ENCODE data around the gene TUBGCP2.
A peak's percentile ranks its signal among the peaks of the same experiment; 100 is the strongest.

Gene TUBGCP2

DNA sequence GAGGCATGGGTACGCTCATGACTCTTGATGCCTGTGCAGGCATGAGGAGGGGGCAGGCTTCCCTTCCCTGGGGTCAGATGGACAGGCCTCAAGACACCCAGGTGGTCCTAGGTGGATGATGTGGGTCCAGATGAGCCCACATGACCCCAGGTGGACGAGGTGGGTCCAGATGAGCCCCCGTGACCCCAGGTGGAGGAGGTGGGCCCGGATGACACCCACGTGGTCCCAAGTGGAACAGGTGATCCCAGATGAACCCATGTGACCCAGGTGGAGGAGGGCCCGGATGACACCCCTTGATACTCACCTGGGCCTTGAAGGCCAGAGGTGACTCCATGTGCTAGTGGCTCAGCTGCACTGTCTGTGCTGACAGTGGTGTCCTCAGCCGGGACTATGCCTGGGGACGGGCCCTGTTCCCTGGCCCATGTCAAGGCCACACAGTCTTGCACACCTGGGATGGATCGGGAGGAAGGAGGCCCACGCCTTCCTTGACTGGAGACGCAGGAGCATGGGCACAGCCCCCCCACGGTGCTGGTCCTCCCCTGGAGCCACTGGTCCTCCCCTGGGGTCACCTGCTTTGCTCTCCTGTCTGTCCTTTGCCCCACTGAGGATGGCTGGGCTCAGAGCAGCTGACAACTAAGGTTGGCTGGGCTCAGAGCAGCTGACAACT is 41.7 kb upstream of the TUBGCP2 start:
- Mint-ChIP-seq H3K4me1 (ENCODE audit: low read depth) (peaks cover 6% of the 10 kb centered on the region), H3K27ac (no peak overlapping the region), H3K4me3 (no peak overlapping the region), H3K27me3 (peaks cover 33% of the 10 kb centered on the region), H3K36me3 (ENCODE audit: low read depth) (peaks cover 16% of the 10 kb centered on the region), H3K9me3 (no peaks in the 10 kb centered on the region)
- intact Hi-C loops (cut with micrococcal nuclease) = no loop called here

DNA sequence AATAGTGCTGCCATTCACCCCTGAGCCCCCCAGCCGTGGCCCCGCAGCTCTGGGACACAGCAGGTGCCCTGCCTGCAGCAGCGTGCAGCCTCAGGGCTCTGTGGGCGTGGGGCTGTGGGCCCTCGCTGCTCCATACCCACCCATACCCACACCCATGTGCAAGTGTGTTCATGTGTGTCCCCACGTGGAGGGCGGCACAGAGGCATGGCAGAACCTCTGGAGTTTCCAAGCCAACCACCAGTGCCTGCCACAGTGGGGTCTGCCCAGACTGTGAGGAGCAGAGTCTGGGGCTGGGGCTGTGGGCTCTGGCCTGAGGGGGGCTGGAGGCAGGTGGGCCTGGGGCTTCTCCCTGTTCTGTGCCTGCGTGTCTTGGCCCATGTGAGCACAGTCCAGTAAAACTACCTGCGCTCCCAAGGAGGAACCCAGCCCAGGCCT is 40.9 kb upstream of the TUBGCP2 start:
- intact Hi-C loops (cut with micrococcal nuclease) = no loop called here
- Mint-ChIP-seq H3K9me3 (no peaks in the 10 kb centered on the region), H3K27me3 (peaks cover 41% of the 10 kb centered on the region), H3K27ac (no peak overlapping the region), H3K4me3 (no peak overlapping the region), H3K4me1 (ENCODE audit: low read depth) (peaks cover 6% of the 10 kb centered on the region), H3K36me3 (ENCODE audit: low read depth) (peaks cover 8% of the 10 kb centered on the region)

DNA sequence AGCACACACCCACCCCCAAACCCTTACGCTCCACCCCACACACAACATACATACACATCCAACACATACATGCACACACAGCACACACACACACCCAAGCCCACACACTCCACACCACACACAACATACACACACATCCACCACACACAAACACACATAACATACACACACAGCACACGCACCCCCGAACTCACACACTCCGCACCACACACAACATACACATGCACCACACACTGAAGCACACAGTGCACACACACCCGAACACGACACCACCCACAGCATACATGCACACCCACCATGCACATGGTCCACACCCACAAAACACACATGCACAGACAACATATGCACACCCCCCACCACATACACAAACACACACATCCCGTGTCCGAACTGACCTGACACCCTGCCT is 40.5 kb upstream of the TUBGCP2 start:
- peaks cover 4% of the 10 kb centered on the region for H3K36me3 Mint-ChIP-seq (ENCODE audit: low read depth)
- no peak overlapping the region for H3K27ac Mint-ChIP-seq
- H3K9me3 Mint-ChIP-seq = no peaks in the 10 kb centered on the region
- intact Hi-C loops (cut with micrococcal nuclease) = no loop called here
- peaks cover 45% of the 10 kb centered on the region for H3K27me3 Mint-ChIP-seq
- H3K4me1 Mint-ChIP-seq (ENCODE audit: low read depth) = peaks cover 6% of the 10 kb centered on the region
- no peak overlapping the region for H3K4me3 Mint-ChIP-seq

DNA sequence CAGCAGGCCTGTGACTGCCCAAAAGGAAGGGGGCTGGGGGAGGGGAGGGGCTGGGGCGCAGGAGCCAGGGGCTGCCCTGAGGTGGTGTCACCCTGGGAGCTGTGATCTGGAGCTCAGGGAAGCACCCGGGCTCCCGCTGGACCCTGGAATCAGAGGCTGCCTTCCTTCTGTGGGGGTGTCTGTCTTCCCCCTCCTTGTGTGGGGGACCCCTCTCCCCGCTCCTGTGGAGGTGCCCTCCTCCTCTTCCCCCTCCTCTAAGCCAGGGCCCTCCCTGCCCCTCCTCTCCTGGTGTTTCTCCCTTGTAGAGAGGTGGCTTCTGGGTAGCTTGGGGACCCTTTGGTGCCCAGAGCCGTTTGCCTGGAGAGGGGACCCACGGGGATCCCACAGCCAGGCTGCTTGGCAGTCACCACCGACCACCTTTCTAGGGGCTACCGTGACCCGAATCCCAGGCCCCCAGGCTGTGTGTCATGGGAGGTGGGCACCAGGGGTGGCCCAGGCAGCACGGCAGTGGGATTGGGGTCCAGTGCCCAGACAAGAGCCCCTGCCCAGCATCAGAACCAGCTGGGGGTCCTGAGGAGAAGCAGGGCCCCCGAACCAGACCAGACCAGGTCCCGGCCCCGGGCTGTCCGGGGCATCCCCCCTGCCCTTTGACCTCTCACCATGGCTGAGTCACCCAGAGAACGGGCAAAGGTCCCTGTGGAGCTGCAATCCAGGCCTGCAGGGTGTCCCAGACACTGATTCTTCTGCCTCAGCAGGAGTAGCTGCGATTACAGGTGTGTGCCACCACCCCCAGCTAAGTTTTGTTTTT is 39.2 kb upstream of the TUBGCP2 start:
- H3K4me3 Mint-ChIP-seq = no peak overlapping the region
- intact Hi-C loops (cut with micrococcal nuclease) = no loop called here
- no peak overlapping the region for H3K27ac Mint-ChIP-seq
- no peaks in the 10 kb centered on the region for H3K36me3 Mint-ChIP-seq (ENCODE audit: low read depth)
- no peaks in the 10 kb centered on the region for H3K9me3 Mint-ChIP-seq
- H3K27me3 Mint-ChIP-seq = peaks cover 54% of the 10 kb centered on the region
- peaks cover 6% of the 10 kb centered on the region for H3K4me1 Mint-ChIP-seq (ENCODE audit: low read depth)

- Mint-ChIP-seq H3K27ac (no peak overlapping the region), H3K4me1 (ENCODE audit: low read depth) (peaks cover 6% of the 10 kb centered on the region), H3K9me3 (no peaks in the 10 kb centered on the region), H3K27me3 (peaks cover 60% of the 10 kb centered on the region), H3K4me3 (no peak overlapping the region), H3K36me3 (ENCODE audit: low read depth) (no peaks in the 10 kb centered on the region)
- intact Hi-C loops (cut with micrococcal nuclease) = no loop called here
These were observed 37.7 kb upstream of the TUBGCP2 start for GRCh38 chr10:133346413-133346812.

GRCh38 chr10:133344236-133344635 is 35.6 kb upstream of the TUBGCP2 start:
- Mint-ChIP-seq H3K4me1 (ENCODE audit: low read depth) (peaks cover 4% of the 10 kb centered on the region), H3K27ac (no peak overlapping the region), H3K36me3 (ENCODE audit: low read depth) (no peaks in the 10 kb centered on the region), H3K4me3 (no peak overlapping the region), H3K27me3 (peaks cover 56% of the 10 kb centered on the region), H3K9me3 (no peaks in the 10 kb centered on the region)
- intact Hi-C loops (cut with micrococcal nuclease) = no loop called here

DNA sequence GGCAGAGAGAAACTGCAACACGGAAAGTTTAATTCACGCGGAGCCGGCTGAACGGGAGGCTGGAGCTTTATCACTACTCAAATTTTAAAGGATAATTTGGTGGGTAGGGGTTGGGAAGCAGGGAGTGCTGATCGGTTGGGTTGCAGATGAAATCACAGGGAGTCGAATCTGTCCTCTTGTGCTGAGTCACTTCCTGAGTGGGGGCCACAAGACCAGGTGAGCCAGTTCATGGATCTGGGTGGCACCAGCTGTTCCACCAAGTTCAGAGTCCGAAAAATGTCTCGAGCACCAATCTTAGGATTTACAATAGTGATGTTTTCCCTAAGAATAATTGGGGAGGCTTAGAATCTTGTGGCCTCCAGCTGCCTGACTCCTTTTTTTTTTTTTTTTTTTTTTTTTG is 34.9 kb upstream of the TUBGCP2 start:
- Mint-ChIP-seq H3K9me3 (no peaks in the 10 kb centered on the region), H3K4me1 (ENCODE audit: low read depth) (no peaks in the 10 kb centered on the region), H3K27me3 (peaks cover 53% of the 10 kb centered on the region), H3K27ac (no peak overlapping the region), H3K4me3 (no peak overlapping the region), H3K36me3 (ENCODE audit: low read depth) (no peaks in the 10 kb centered on the region)
- intact Hi-C loops (cut with micrococcal nuclease) = no loop called here

GRCh38 chr10:133342942-133343341 is 34.3 kb upstream of the TUBGCP2 start:
- Mint-ChIP-seq H3K9me3 (no peaks in the 10 kb centered on the region), H3K4me3 (no peak overlapping the region), H3K27me3 (peaks cover 51% of the 10 kb centered on the region), H3K27ac (no peak overlapping the region), H3K36me3 (ENCODE audit: low read depth) (no peaks in the 10 kb centered on the region), H3K4me1 (ENCODE audit: low read depth) (no peaks in the 10 kb centered on the region)
- intact Hi-C loops (cut with micrococcal nuclease) = no loop called here

- Mint-ChIP-seq H3K27me3 (peaks cover 45% of the 10 kb centered on the region), H3K27ac (no peak overlapping the region), H3K4me3 (no peak overlapping the region), H3K36me3 (ENCODE audit: low read depth) (no peaks in the 10 kb centered on the region), H3K9me3 (no peaks in the 10 kb centered on the region), H3K4me1 (ENCODE audit: low read depth) (no peaks in the 10 kb centered on the region)
- intact Hi-C loops (cut with micrococcal nuclease) = no loop called here
These were observed 33.3 kb upstream of the TUBGCP2 start for GRCh38 chr10:133341983-133342382.

DNA sequence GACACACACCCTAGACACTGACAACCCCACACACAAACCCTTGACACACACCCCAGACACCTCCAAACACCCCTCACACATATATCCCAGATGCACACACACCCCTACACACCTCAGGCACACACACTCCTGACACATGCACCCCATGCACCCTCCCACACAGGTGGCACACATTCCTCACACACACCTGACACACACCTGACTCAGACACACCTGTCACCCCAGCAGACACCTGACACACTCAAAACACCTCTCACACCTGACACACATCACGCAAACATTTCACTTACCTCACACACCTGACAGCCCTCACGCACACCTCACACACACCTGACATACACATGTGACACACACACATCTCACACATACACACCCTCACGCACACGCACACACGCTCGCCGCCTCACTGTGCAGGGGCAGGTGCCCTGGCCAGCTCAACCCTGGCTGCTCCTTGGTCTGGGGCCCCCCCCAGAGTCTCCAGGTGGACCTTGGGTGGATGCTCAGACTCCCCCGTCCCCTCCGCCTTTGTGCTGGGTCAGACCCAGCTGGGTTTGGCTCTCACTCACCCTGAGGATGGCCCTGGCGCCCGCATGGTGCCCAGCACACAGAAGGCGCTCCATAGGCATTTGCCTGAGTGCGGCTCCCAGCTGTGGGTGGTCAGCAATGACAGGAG is 31.2 kb upstream of the TUBGCP2 start:
- Mint-ChIP-seq H3K4me3 (no peak overlapping the region), H3K36me3 (ENCODE audit: low read depth) (no peaks in the 10 kb centered on the region), H3K9me3 (no peaks in the 10 kb centered on the region), H3K27me3 (peaks cover 37% of the 10 kb centered on the region), H3K27ac (no peak overlapping the region), H3K4me1 (ENCODE audit: low read depth) (peaks cover 2% of the 10 kb centered on the region)
- intact Hi-C loops (cut with micrococcal nuclease) = no loop called here

- intact Hi-C loops (cut with micrococcal nuclease) = no loop called here
- H3K4me3 Mint-ChIP-seq = no peak overlapping the region
- H3K9me3 Mint-ChIP-seq = no peaks in the 10 kb centered on the region
- no peaks in the 10 kb centered on the region for H3K36me3 Mint-ChIP-seq (ENCODE audit: low read depth)
- no peak overlapping the region for H3K27ac Mint-ChIP-seq
- H3K4me1 Mint-ChIP-seq (ENCODE audit: low read depth) = peaks cover 5% of the 10 kb centered on the region
- H3K27me3 Mint-ChIP-seq = peaks cover 34% of the 10 kb centered on the region
These were observed 29.7 kb upstream of the TUBGCP2 start for GRCh38 chr10:133338080-133339071.

GRCh38 chr10:133337370-133337725 is 28.7 kb upstream of the TUBGCP2 start:
- H3K27me3 Mint-ChIP-seq = peaks cover 38% of the 10 kb centered on the region
- H3K9me3 Mint-ChIP-seq = no peaks in the 10 kb centered on the region
- no peak overlapping the region for H3K4me3 Mint-ChIP-seq
- H3K27ac Mint-ChIP-seq = no peak overlapping the region
- peaks cover 11% of the 10 kb centered on the region for H3K4me1 Mint-ChIP-seq (ENCODE audit: low read depth)
- no peaks in the 10 kb centered on the region for H3K36me3 Mint-ChIP-seq (ENCODE audit: low read depth)
- intact Hi-C loops (cut with micrococcal nuclease) = no loop called here

- intact Hi-C loops (cut with micrococcal nuclease) = no loop called here
- peak within 1 kb of the TSS; percentile 38 for H3K4me3 Mint-ChIP-seq
These were observed 28.1 kb upstream of the TUBGCP2 start, which contains the start of gene CALY for GRCh38 chr10:133336577-133337369. Gene CALY, minus strand, starts transcription at chr10:133336896. Its CDS starts 7,907 bp downstream, at chr10:133328989.

More at GRCh38 chr10:133336577-133337369, 28.1 kb upstream of the TUBGCP2 start, which contains the start of gene CALY:
- Mint-ChIP-seq H3K27ac (no peak within 1 kb of the TSS), H3K4me1 (ENCODE audit: low read depth) (peaks cover 12% of the 10 kb centered on the region), H3K36me3 (ENCODE audit: low read depth) (no peaks in the 10 kb centered on the region), H3K9me3 (no peaks in the 10 kb centered on the region), H3K27me3 (peaks cover 40% of the 10 kb centered on the region)

All from dendritic cell treated with granulocyte-macrophage colony-stimulating factor and Interleukin-4, amounts not matched to agents 40 ng/mL and 50 ng/mL, for 4 days (primary cell).